HEK293T (cell line): ENCODE measurements around the gene TAB3.

Experiments used
- ARNT ChIP-seq: fragments of 450-650 bp; IDR thresholded peaks from 2 replicates; pipeline ENCODE4 v1.6.1; 2017; ENCODE audit warnings: mild to moderate bottlenecking
- BHLHE40 ChIP-seq: fragments of 450-650 bp; IDR thresholded peaks from 2 replicates; pipeline ENCODE4 v1.6.1; 2016; ENCODE audit warnings: mild to moderate bottlenecking, moderate library complexity, borderline replicate concordance
- FOXA1 ChIP-seq: fragments of 450-650 bp; IDR thresholded peaks from 2 replicates; pipeline ENCODE4 v1.6.1; 2016; ENCODE audit warnings: mild to moderate bottlenecking
- FOXM1 ChIP-seq: fragments of 450-650 bp; IDR thresholded peaks from 2 replicates; pipeline ENCODE4 v1.6.1; 2017; ENCODE audit warnings: mild to moderate bottlenecking, borderline replicate concordance
- HDGF ChIP-seq: fragments of 450-650 bp; IDR thresholded peaks from 2 replicates; pipeline ENCODE4 v1.6.1; 2017; ENCODE audit warnings: antibody characterized with exemption, borderline replicate concordance
- SP1 ChIP-seq: fragments of 450-650 bp; IDR thresholded peaks from 2 replicates; pipeline ENCODE4 v1.6.1; 2017
- SUZ12 ChIP-seq: fragments of 450-650 bp; IDR thresholded peaks from 2 replicates; pipeline ENCODE4 v1.6.1; 2016; ENCODE audit warnings: mild to moderate bottlenecking

DNA sequence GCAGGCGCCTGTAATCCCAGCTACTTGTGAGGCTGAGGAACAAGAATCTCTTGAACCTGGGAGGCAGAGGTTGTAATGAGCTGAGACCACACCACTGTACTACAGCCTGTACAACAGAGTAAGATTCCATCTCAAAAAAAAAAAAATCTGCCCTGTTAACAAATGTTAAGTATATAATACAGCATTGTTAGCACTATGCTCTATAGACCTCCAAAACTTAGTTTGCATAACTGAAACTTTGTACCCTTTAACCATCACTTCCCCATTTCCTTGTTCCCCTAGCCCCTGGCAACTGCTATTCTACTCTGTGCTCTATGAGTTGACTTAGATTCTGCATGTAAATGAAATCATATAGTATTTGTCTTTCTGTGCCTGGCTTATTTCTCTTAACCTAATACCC lies 76.7 kb downstream of the TAB3 start:
- no peak for TF ChIP-seq SP1
- TF ChIP-seq FOXM1 = no peak
- TF ChIP-seq ARNT = no peak
- TF ChIP-seq FOXA1 = no peak
- no peak for TF ChIP-seq BHLHE40
- no peak for TF ChIP-seq SUZ12
- TF ChIP-seq HDGF = no peak
